Astrocyte of the cerebellum (primary cell): Measurements from ENCODE around the gene GNB1.
A peak's percentile ranks its signal among the peaks of the same experiment; 100 is the strongest.

ENCODE experiments used
- DNase-seq: peaks from one replicate; pipeline ENCODE4 v3.0.0-alpha.2; 2011; ENCODE audit warnings: low read depth
- H3K4me3 ChIP-seq: 2 replicates; pipeline ENCODE4 v1.5.1; 2011; ENCODE audit warnings: mild to moderate bottlenecking, low read depth, low read length, moderate library complexity
- in situ Hi-C: cut with HindIII; loops from 2 replicates; pipeline ENCODE4 v1.10.0; 2017; ENCODE audit warnings: low sequenced_read_pairs
- TF ChIP-seq, protein P1 (sequence below): IDR thresholded peaks from 2 replicates; pipeline ENCODE4 v1.5.1; 2012; ENCODE audit warnings: low read length, low read depth, moderate library complexity, mild to moderate bottlenecking; ENCODE audit errors: missing control alignments

The GNB1 gene

DNA sequence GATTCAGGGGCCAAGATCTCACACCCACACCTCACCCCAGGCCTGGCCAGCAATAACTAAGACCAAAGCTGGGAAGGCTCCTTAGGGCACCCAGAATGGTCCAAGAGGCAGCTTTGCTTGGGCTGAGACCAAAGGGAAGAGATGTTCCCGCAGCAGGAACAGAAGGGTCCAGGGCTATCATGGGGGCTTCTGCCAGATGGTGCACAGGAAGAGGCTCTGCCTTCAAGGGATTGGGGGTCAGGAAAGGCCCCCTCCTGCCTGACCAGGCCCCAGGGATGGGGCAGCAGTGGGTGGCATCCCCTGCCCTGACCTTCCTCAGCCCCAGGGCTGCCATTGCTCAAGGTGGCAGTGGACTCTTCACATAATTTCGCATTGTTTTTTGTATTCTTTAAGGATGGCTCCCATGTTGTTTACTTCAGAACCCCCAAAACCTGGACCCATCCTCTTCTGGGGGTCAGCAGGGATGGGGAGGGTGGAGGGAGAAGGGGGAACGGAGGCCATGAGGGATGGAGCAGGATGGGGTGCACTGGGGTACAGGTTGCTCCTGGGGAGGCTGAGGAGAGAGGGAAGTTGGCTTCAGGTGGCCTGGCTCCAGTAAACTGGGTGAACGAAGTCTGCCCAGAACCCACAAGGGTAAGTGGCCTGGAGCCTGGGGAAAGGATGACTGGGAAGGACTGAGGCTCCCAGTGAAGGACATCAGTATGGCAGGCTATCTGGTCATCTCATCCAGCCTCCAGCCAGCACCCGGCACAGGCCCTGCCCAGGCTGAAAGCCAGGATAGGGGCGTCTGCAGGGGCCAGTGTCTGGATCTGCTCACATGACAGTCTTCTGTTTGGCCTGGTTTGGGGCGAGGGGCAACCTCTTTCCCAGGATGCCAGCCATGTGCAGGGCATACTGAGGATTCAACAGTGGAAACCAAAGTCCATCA is 110.0 kb downstream of the GNB1 start:
- no peak overlapping the region for H3K4me3 ChIP-seq
- TF ChIP-seq, protein P1, sequence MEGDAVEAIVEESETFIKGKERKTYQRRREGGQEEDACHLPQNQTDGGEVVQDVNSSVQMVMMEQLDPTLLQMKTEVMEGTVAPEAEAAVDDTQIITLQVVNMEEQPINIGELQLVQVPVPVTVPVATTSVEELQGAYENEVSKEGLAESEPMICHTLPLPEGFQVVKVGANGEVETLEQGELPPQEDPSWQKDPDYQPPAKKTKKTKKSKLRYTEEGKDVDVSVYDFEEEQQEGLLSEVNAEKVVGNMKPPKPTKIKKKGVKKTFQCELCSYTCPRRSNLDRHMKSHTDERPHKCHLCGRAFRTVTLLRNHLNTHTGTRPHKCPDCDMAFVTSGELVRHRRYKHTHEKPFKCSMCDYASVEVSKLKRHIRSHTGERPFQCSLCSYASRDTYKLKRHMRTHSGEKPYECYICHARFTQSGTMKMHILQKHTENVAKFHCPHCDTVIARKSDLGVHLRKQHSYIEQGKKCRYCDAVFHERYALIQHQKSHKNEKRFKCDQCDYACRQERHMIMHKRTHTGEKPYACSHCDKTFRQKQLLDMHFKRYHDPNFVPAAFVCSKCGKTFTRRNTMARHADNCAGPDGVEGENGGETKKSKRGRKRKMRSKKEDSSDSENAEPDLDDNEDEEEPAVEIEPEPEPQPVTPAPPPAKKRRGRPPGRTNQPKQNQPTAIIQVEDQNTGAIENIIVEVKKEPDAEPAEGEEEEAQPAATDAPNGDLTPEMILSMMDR = no peak
- in situ Hi-C loops = no loop called here
- no peak for DNase-seq

DNA sequence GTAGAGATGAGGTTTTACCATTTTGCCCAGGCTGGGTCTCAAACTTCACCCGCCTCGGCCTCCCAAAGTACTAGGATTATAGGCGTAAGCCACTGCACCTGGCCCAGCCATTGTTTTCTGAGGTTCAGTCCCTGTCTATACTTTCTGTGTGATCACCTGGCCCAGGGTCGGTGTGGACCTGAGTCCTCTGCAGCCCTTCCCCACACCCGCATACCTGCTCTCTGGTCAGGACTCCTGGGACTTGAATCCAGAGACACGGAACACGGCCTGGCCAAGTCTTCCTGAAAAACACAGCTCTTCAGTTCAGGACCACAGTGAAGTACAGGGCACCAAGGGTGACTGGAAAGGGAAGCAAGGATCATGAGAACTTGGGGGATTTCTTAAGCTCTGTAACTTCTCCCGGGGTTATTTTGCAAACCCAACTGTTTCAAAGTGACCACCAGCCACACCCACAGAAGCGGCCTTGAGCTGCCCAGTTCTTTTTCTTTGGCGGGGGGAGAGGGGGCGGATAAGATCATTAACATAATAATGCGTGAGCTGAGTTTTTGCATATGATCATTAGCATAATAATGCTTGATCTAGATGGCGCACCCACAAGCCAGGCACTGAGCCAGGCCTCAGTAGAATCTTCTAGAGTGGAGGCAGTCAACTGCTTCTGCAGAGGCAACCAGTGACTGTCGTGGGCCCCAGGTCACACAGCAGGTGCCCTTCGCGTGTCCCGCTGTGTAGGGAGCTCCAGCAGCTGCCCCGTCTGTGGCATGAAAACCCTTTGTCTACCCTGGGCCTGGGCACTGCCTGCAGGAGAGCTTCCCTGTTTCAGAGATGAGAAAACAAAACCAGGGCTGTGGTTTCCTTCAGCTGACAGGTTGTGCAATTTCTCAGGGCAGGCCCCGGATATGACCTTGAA is 110.9 kb downstream of the GNB1 start:
- DNase-seq = peak; percentile 72
- H3K4me3 ChIP-seq = no peak overlapping the region
- TF ChIP-seq, protein P1 = no peak
- in situ Hi-C loops = no loop called here

DNA sequence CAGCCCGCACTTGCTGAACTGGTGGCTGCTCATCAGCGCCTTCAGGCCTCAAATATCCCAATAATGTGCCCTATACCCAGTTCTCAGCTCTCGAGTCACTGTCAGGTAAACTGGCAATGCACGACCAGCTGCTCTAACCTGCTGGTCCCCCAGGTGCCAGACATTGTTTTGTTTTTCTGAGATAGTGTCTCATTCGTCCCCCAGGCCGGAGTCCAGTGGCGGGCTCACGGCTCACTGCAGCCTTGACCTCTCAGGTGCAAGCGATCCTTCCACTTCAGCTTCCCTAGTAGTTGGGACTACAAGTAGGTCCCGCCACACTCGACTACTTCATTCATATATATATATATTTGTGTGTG is 111.6 kb downstream of the GNB1 start:
- H3K4me3 ChIP-seq = no peak overlapping the region
- in situ Hi-C loops = no loop called here
- TF ChIP-seq, protein P1 = no peak
- no peak for DNase-seq

DNA sequence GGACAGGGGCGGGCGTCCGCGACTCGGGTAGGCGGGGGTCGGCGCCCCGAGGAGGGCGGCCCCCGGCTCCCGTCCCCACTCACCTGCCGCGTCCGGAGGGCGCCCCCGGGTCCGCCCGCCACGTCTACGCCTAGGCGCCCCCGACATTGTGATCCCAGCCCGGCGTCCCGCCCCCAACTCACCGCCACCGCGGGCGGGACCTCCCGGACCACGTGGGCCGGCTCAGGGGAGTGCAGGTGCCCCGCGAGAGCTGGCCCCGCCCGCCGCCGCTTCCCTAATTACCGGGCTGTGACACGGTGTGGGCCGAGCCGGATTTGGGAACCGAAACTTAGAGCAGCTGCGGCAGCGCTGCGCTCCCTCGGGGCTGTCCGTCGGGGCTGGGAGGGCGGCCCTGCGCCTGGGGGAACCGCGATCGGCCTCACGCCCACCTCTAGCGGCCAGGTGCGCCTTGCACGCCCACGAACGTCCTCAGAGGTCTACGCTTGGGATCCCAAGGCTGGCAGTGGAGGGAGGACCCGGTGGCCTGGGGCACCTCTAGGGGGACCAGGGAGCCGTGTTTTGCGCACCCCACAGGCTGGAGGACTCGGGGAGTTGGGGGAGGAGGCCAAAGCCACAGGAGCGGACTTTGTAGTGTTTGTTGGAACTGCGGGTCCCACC is 112.1 kb downstream of the GNB1 start:
- TF ChIP-seq, protein P1 = peak; percentile 17
- H3K4me3 ChIP-seq = peak overlapping the region; percentile 53
- in situ Hi-C loops = no loop called here
- no peak for DNase-seq

DNA sequence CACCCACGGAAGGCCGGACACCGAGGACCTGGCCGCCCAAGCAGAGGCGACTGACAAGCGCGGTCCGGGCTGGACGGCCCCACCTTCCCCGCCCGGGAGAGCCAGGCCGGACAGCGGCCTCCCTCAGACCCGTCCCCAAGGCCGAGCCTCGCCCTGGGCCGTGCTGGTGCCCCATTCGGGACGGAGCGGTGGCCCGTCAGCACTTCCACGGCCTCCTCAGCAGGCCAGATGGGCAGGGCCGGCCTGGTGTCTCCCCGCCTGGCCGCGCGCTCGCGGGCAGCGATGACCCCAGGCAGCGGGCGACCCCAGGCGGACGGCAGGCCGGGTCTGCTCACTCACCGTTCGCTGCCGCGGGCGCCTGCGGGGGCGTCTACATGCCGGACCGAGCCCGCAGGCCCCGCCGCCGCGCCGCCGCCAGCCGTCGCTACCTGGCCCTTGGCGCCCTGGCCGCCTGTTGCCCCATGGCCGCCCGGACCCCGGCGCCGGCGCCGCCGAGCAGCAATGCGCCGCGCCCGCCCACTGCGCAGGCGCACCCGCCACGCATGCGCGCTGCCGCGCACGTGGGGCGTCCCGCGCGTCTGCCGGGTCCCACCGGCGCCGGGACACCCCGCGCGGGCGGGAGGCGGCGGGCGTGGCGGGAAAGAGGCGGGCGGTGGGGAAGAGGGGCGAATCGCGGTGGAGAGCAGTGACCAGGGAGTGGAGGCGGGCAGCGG is 112.8 kb downstream of the GNB1 start, which contains the start of gene NADK:
Gene NADK (minus strand): TSS at position 521 of the 713 bp plus-strand sequence. CDS start 13,064 bp downstream, outside the sequence.
- DNase-seq = no peak
- in situ Hi-C loops = no loop called here
- peak within 1 kb of the TSS; percentile 53 for H3K4me3 ChIP-seq
- TF ChIP-seq, protein P1 = no peak
